Activated T-cell treated with anti-CD3 and anti-CD28 coated beads, Interleukin-2, amount 50 U/mL, for 72 hours (primary cell): ENCODE measurements around the gene HES6. TPM values are rescaled to one million over a fixed set of nuclear protein-coding genes. Genes with fewer than 3 reads are reported as not detected.

Experiments used
- ATAC-seq, 2 donors: fragments of 150-1000 bp; cut with Tn5 transposase; replicated peaks in 1 of 2; 2 replicates each; pipeline ENCODE4 v1.10.0; 2021; ENCODE audit warnings: moderate library complexity in 2 of 2, mild to moderate bottlenecking in 1 of 2
- DNase-seq, 2 donors: peaks; one replicate each; pipeline ENCODE4 v3.0.0; 2021 to 2022; ENCODE audit warnings: mixed read lengths in 1 of 2
- H3K27ac Mint-ChIP-seq: one replicate; pipeline ENCODE4 v1.8.0; 2022; ENCODE audit warnings: mild to moderate bottlenecking, moderate library complexity, mixed read lengths
- H3K27me3 Mint-ChIP-seq: one replicate; pipeline ENCODE4 v1.8.0; 2022; ENCODE audit warnings: low read depth, mixed read lengths
- H3K36me3 Mint-ChIP-seq, 2 donors: one replicate each; pipeline ENCODE4 v1.8.0; 2022; ENCODE audit warnings: mixed read lengths in 2 of 2, mild to moderate bottlenecking in 1 of 2; ENCODE audit not compliant: insufficient read depth in 2 of 2
- H3K4me1 Mint-ChIP-seq: one replicate; pipeline ENCODE4 v1.8.0; 2022; ENCODE audit warnings: low read depth, mixed read lengths
- H3K4me3 Mint-ChIP-seq, 2 donors: one replicate each; pipeline ENCODE4 v1.8.0; 2022; ENCODE audit warnings: mild to moderate bottlenecking in 2 of 2, mixed read lengths in 2 of 2, moderate library complexity in 2 of 2
- H3K9me3 Mint-ChIP-seq, 2 donors: one replicate each; pipeline ENCODE4 v1.8.0; 2022; ENCODE audit warnings: mixed read lengths in 2 of 2
- total RNA-seq, 2 donors: library from RNA; stranded (reverse); gene quantifications; one replicate each; pipeline ENCODE4 v1.2.3, GENCODE V29; 2022

Gene HES6
- total RNA-seq, 2 donors from 2014 or later, result 1.6 to 2.0 TPM

DNA sequence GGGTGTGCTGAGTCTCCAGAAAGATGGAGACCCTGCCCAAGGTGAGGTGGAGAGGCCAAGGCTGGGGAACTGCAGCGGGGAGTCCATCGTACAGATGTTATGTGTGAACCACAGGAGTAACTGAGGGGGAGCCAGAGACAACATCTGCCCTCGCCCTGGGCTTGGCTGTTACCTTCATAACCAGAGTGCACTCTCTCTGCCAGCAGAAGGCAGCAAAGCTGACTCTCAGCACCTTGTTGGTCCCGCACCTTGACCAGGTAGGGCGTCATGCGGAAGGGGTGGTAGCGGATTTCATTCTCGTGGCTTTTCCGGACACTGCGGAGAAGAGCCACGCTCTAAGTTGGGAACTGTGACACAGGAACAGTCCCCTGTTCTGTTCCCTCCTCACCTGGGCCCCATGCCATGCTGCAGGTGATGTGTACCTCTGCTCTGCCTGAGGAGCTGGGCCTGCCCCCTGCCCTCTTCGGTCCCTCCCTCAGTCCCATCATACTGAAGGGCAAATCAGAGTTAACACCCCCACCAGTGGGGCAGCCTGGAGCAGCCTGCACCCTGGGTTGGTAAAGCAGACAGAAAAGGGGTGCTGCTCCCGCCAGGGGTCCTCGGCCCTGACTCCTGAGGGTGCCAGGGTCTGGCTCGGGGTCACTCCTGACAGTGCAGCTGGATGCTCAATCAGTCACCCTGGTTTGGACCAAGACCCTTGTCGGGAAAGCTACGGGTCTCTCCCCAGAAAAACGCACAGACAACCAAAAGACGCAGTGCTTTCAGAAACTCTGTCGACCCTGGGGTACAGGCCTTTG is 28.2 kb upstream of the HES6 start:
- H3K4me1 Mint-ChIP-seq, result peaks cover 6% of the 10 kb centered on the region
- no peaks in the 10 kb centered on the region for H3K9me3 Mint-ChIP-seq
- H3K27me3 Mint-ChIP-seq, result no peaks in the 10 kb centered on the region
- DNase-seq (no peak), ATAC-seq (no peak)
- no peak overlapping the region for H3K27ac Mint-ChIP-seq
- H3K36me3 Mint-ChIP-seq, result no peaks in the 10 kb centered on the region
- H3K4me3 Mint-ChIP-seq, result no peak overlapping the region

DNA sequence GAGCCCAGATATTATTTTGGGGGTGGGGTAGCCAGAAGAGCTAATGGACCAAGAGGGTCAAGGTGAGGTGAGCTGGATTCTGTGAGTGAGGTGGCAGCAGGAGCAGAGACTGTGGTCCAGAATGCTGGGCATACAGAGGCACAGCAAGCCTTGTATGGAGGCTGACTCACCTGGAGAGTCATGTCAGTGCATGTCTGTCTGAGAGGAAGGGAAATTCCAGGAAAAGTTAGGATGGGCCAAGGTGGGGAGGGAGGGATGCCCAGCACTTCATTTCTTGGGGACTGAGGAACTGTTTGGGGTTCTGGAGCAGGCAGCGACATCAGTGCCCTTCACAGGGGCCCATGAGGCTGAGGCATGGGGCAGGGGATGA is 27.5 kb upstream of the HES6 start:
- no peak for ATAC-seq
- H3K27ac Mint-ChIP-seq, result peak overlapping the region; percentile 62
- H3K4me3 Mint-ChIP-seq, result no peak overlapping the region

DNA sequence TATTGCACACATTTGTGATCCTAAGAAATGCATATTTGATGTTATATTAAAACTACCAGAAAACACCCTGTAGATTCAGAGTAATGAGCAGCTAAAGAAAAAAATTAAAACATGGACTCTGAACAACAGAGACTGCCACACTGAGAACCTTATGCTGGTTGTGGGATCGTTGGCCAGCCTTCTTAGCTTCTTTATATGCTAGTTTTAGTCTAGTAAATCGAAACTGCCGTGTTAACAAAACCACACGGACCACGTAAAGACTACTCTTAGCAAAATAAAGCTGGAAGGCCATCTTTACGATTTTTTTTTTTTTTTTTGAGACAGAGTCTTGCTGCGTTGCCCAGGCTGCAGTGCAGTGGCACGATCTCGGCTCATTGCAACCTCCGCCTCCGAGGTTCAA is 25.8 kb upstream of the HES6 start:
- no peak for ATAC-seq
- H3K9me3 Mint-ChIP-seq, result no peaks in the 10 kb centered on the region
- H3K27ac Mint-ChIP-seq, result no peak overlapping the region
- no peaks in the 10 kb centered on the region for H3K27me3 Mint-ChIP-seq
- peaks cover 6% of the 10 kb centered on the region for H3K4me1 Mint-ChIP-seq
- no peak overlapping the region for H3K4me3 Mint-ChIP-seq
- DNase-seq, result no peak
- no peaks in the 10 kb centered on the region for H3K36me3 Mint-ChIP-seq

More for the DNA sequence above, 27.5 kb upstream of the HES6 start:
- no peaks in the 10 kb centered on the region for H3K36me3 Mint-ChIP-seq
- H3K9me3 Mint-ChIP-seq, result no peaks in the 10 kb centered on the region
- H3K27me3 Mint-ChIP-seq, result no peaks in the 10 kb centered on the region
- H3K4me1 Mint-ChIP-seq, result peaks cover 6% of the 10 kb centered on the region
- DNase-seq, result no peak

DNA sequence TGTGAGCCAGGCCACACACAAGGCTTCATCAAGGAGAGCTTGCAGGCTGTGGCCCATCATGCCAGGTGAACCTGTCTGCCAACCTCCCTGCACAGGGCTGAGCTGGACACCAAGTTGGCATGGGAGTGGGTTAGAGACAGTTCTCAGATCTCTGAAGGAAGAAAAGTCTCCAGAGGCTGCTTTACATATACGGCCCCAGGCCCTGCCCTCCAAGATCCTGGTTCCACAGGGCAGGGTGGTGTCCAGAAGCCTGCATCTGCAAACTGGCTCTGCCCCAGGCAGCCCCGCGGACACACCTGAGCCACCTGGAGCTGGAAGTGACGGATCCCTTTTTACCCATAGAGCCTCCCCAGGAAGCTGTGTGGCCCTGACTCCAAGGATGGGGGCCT is 24.2 kb upstream of the HES6 start:
- ATAC-seq, result no peak
- H3K4me1 Mint-ChIP-seq, result peaks cover 6% of the 10 kb centered on the region
- no peaks in the 10 kb centered on the region for H3K9me3 Mint-ChIP-seq
- no peak overlapping the region for H3K27ac Mint-ChIP-seq
- DNase-seq, result no peak
- H3K4me3 Mint-ChIP-seq, result no peak overlapping the region
- H3K27me3 Mint-ChIP-seq, result no peaks in the 10 kb centered on the region
- H3K36me3 Mint-ChIP-seq, result peaks cover 0 to 4% of the 10 kb centered on the region in 2 donors

DNA sequence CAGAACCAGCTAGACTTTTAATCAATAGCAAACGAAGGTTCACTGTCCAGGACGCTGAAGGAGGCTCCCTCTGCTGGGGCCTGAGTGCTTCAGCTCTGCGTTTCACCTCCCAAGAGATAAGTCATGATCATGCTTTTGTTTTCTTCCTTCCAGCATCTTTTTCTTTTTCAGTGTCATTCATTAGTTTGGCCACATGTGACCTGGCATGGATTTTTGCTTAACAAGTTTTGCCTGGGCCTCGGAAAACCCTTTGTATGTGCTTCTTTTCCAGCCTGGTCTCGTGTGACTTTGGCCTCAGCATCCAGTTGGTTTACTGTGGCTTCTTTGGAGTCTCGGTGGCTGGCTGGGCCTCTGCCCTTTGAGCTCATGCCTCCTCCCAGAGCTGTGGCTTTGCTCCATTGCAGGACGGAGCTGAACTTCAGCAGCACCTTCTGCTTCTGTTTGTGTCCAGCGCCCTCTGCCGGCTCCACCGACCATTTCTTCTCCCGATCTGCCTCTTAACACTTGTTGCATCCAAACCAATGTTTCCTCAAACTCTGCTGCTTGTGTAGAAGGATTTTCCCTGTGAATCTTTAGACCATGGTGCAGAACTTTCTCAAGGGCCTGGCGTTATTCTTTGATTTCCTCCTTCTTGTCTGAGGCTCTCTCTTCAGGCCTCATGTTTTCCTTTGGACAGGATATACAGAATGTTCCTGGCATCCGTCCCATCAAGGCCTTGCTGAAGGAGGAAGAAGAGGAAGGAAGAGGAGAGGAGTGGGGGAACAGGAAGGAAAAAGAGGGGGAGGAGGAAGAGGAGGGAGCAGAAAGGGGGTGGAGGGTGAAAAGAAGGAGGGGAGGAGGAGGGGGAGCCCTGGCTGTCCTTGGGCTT is 23.6 kb upstream of the HES6 start:
- ATAC-seq, result peak; percentile 63 to 74
- H3K4me3 Mint-ChIP-seq, result no peak overlapping the region
- no peaks in the 10 kb centered on the region for H3K27me3 Mint-ChIP-seq
- H3K4me1 Mint-ChIP-seq, result peaks cover 6% of the 10 kb centered on the region
- H3K36me3 Mint-ChIP-seq, result peaks cover 0 to 4% of the 10 kb centered on the region in 2 donors
- H3K9me3 Mint-ChIP-seq, result no peaks in the 10 kb centered on the region
- DNase-seq, result peak; percentile 73 to 75
- no peak overlapping the region for H3K27ac Mint-ChIP-seq

DNA sequence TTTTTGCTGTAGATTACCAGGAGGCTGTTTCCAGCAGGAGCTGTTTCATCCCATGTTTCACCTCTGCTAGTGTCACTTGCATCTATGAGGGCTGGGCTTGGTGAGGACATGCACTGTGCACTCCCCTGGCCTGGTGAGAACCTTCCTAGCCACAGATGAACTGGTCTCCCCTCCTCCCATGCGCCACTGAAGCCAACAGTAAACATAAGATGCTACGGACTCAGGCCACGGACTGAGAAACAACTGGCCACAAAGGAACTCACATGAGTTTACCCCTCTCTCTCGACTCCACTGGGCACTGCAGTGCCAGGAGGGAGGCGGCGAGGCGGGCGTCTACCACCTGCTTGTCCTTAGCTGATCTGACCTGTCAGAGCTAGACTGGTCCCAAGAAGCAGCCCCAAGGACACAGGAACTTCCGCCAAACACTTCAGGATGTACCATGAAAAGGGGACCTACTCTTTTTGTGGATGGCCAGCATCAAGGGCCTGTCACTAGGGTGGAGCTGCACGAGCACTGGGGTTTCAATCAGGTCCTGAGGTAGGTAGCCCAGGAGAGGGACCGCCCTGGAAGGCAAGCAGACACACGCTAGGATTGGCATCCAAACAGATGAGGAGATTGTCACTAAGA is 22.8 kb upstream of the HES6 start:
- Mint-ChIP-seq H3K9me3 (no peaks in the 10 kb centered on the region), H3K27ac (no peak overlapping the region), H3K36me3 (peaks cover 0 to 4% of the 10 kb centered on the region in 2 donors), H3K27me3 (no peaks in the 10 kb centered on the region), H3K4me1 (peaks cover 6% of the 10 kb centered on the region), H3K4me3 (no peak overlapping the region)
- no peak for DNase-seq
- ATAC-seq, result no peak

DNA sequence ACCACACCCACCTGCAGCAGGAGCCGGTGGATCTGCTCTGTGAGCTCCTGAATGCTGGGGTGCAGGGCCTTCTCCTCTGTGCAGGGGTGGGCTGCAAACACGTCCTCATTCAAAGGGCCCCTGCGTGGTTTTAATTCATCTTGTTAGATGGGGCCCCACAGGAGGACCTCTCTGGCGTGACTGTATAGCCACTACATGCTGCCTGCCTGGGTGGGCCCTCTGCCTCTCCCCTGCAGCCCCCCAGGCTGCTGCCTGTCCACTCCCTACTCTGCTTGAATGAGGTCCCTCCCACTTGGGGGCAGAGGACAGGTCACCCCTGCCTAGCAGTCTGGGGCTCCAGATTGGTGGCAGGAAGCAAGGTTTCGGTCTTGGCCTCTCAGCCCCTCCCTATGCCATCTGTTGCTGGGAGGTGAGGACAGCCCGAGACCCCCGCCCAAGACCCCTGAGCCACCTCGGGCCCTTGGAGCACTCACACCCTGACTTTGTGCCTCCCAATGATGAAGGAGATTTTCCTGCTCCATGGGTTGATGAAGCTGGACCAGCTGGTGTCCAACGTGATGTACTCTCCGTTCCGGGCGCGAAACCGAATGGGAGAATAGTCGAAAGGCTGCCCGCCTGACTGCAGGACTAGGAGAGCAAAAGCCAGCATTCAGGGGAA is 22.0 kb upstream of the HES6 start:
- Mint-ChIP-seq H3K4me3 (no peak overlapping the region), H3K27ac (no peak overlapping the region), H3K36me3 (peaks cover 0 to 4% of the 10 kb centered on the region in 2 donors), H3K27me3 (no peaks in the 10 kb centered on the region), H3K9me3 (no peaks in the 10 kb centered on the region), H3K4me1 (peaks cover 6% of the 10 kb centered on the region)
- DNase-seq (no peak), ATAC-seq (no peak)

DNA sequence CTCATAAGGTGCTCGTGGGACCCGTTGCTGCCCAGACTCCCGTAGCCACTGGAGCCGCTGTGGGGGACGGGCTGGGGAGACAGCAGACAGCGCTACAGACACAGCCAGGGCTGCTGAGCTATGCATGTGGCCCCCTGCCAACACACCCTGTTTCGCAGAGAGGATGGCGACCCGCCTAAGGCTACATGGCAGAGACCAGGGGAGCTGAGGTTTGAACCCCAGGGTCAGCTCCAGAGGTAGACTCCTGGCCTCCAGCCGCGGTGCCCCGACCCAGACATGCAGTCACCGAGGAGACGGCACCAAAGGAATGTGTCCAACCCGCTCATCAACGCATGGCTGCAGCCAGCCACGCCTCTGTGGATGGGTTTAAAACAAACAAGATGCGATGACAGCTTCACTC is 21.0 kb upstream of the HES6 start:
- no peak for ATAC-seq
- peaks cover 6% of the 10 kb centered on the region for H3K4me1 Mint-ChIP-seq

DNA sequence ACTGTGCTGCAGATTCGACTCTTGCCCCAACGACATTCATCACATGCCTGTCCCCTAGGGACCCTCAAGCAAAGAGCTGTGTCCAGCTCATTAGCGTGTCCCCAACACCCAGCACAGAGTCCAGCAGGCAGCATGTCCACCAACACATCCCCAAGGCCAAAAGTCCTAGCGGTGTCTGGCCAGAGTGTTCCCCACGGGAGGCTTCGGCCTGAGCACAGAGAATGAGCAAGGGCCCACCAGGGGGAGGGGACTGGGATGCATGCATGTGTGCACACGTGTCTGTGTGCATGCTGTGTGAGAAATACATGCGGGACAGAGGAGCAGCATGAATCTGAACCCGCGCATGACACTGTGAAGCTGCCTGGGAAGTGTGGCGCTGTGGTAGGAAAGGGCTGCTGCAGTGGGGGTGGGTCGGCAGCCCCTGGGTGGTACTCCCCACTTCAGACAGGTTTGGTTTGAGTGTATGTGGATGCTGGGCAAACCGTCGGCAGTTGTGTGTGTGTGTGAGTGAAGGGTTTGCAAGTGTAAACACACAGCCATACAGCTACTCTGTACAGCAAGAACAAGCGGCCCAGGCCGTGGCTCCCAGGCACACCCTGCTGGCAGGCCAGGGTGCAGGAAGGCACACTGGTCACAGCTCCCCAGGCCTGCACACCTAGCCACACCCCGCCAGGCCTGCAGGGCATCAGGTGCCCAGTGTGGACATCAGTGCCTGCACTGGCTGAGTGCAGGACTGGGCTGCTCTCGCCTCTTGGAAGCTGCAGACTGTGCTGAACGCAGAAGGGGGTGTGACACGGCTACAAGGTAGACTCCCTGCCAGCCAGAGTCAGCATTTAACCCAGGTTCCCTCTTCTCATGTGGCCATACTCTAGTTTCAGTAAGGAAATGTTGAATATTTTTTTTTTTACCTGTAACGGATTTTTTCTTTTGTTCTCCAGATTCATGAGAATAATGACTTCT is 19.5 kb upstream of the HES6 start:
- peaks cover 6% of the 10 kb centered on the region for H3K4me1 Mint-ChIP-seq

More for the DNA sequence above, 21.0 kb upstream of the HES6 start:
- no peak overlapping the region for H3K27ac Mint-ChIP-seq
- peaks cover 0 to 4% of the 10 kb centered on the region in 2 donors for H3K36me3 Mint-ChIP-seq
- H3K27me3 Mint-ChIP-seq, result no peaks in the 10 kb centered on the region
- H3K9me3 Mint-ChIP-seq, result no peaks in the 10 kb centered on the region
- no peak for DNase-seq
- H3K4me3 Mint-ChIP-seq, result no peak overlapping the region

DNA sequence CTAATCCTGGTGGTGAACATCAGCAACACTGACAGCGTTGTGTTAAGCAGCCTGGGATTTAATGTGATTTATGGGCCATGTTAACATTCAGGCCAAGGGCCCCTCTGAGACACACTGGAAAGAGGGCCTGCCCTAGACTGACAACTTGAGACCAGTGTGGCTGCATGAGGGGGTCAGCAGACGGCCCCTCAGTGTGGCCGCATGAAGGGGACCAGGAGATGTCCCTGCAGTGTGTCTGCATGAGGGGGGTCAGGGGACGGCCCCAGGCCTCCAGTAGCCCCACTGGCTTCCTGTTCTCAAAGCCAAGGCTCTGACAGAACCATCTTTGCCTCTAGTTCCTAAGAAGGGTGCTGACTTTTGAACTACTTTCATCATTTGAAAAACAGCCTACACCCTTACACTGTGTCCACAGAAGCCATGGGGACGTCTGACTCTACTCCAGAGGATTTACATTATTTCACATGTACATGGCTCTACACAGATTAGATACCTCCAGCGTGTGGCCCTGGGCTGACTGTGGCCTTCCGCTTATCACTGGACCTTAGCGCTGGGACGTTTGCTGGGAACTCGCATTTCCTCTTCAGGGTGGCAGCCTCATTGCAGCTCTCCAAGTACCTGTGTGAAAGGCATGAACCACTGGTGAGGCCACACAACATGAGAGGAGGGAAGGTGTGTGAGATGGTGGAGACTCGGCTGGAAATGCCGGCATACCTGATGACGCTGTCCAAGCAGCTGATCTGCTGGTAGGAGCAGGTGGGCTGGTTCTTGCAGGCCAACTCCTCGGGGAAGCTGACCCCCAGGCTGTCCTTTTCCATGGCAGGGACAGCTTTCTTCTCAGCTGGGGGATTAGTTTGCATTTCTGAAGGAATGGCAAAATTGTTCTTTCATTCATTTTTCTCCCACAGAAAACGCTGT is 18.2 kb upstream of the HES6 start:
- Mint-ChIP-seq H3K4me1 (no peaks in the 10 kb centered on the region), H3K27ac (no peak overlapping the region)

More for the DNA sequence above, 19.5 kb upstream of the HES6 start:
- DNase-seq (no peak), ATAC-seq (no peak)
- H3K9me3 Mint-ChIP-seq, result no peaks in the 10 kb centered on the region
- peaks cover 0 to 4% of the 10 kb centered on the region in 2 donors for H3K36me3 Mint-ChIP-seq
- no peak overlapping the region for H3K4me3 Mint-ChIP-seq
- H3K27ac Mint-ChIP-seq, result no peak overlapping the region
- H3K27me3 Mint-ChIP-seq, result no peaks in the 10 kb centered on the region

DNA sequence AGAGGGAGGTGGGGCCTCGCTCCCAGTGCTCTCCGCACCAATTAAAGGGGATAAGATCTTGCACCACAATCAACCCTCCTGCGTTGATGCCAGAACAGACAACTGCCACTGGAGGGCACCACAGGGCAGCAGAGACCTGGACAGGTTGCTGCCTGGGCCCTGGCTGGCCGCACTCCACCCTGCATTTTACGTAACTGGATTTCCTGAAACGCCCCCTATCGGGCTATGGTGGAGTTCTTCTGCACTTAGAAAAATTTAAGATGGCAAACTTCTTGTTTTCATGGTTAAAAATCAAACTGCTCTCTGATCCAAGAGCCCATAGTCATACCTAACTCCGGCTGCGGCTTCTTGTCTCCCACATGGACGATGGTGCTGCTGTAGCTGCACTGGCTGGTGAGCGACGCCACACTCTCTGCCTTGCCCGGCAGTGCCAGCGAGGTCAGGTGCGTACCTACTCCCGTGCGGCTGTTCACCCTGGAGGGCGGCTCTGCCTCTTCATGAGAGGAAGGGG is 16.8 kb upstream of the HES6 start:
- no peak overlapping the region for H3K4me3 Mint-ChIP-seq
- ATAC-seq, result peak; percentile 95 to 97
- peak; percentile 79 to 84 for DNase-seq
- peaks cover 0 to 4% of the 10 kb centered on the region in 2 donors for H3K36me3 Mint-ChIP-seq
- H3K9me3 Mint-ChIP-seq, result no peaks in the 10 kb centered on the region
- no peak overlapping the region for H3K27ac Mint-ChIP-seq
- no peaks in the 10 kb centered on the region for H3K27me3 Mint-ChIP-seq
- no peaks in the 10 kb centered on the region for H3K4me1 Mint-ChIP-seq

More for the DNA sequence above, 18.2 kb upstream of the HES6 start:
- H3K4me3 Mint-ChIP-seq, result no peak overlapping the region
- no peaks in the 10 kb centered on the region for H3K27me3 Mint-ChIP-seq
- H3K9me3 Mint-ChIP-seq, result no peaks in the 10 kb centered on the region
- ATAC-seq (no peak), DNase-seq (no peak)
- H3K36me3 Mint-ChIP-seq, result peaks cover 0 to 4% of the 10 kb centered on the region in 2 donors
